Measurements from ENCODE around the gene FAM47E.

The FAM47E gene

DNA sequence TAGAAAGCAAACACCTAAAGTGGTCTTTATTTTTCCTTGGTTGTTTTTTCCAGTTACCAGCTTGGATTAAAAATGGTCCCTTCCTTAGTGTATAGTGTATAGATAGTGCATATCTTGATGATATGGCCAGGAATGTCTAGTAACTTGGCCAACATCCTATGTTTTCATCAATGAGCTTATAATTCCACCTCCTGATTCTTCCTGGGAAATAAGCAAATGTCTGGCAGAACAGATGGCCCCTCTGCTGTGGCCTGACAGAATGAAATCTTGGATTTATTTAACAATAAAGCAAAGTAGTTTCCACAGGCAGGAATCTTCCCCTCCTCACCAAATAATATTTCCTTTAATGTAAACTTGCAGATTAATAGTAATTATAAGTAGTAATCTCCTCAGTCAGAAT lies 44.0 kb upstream of the FAM47E start:
- ChIA-PET POLR2A (no interaction called here), CTCF (interaction anchor here (0.9 to 9.7 kb wide), 2 partner anchors 9 to 27 kb away, joined by 3 to 82 read pairs; no protein-coding TSS in a partner anchor)
- TF ChIP-seq, protein P1, sequence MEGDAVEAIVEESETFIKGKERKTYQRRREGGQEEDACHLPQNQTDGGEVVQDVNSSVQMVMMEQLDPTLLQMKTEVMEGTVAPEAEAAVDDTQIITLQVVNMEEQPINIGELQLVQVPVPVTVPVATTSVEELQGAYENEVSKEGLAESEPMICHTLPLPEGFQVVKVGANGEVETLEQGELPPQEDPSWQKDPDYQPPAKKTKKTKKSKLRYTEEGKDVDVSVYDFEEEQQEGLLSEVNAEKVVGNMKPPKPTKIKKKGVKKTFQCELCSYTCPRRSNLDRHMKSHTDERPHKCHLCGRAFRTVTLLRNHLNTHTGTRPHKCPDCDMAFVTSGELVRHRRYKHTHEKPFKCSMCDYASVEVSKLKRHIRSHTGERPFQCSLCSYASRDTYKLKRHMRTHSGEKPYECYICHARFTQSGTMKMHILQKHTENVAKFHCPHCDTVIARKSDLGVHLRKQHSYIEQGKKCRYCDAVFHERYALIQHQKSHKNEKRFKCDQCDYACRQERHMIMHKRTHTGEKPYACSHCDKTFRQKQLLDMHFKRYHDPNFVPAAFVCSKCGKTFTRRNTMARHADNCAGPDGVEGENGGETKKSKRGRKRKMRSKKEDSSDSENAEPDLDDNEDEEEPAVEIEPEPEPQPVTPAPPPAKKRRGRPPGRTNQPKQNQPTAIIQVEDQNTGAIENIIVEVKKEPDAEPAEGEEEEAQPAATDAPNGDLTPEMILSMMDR (IDR thresholded peaks at IDR 0.05; ENCODE audit: insufficient read depth, low read length, missing control alignments): no peak
- no peak for DNase-seq (ENCODE audit: low read depth, low spot score)
- no peak overlapping the region for H3K4me3 ChIP-seq (ENCODE audit: low read depth, low read length)

DNA sequence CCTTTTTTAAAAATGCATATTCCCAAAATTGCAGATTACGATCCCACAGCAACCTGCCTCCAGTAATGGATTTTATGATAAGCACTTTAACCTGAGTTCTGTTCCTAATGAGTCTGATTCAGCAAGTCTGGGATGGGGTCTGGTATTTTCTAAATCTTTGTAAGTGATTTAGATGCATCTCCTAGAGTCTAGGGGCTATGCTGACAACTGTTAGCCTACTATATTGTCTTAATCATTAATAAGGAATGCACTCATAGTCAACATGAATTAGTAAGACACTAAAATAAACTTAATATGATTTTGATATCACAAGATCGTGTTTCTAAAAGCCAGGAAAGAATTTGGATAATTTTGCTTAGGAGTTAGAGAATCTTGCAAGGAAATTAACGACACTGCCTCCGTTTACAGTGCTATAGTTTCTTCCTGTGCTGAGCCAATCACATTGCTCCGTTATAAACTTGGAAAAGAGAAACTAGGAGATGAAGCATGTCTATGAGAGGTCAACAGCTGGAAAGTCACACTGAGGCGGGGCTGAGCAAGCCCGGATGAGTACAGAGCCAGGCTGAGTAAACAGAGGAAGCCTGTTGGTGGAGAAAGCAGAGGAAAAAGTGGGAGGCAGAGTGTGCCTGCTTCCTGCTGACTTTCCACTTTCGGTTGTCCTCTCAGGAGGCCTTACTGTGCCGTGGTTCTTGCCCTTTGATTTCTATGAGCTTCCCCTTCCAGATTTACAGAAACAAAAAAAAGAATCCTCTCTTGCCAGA lies 43.3 kb upstream of the FAM47E start:
- H3K4me3 ChIP-seq (ENCODE audit: low read depth, low read length): peak overlapping the region; percentile 28
- TF ChIP-seq, protein P1 (IDR thresholded peaks at IDR 0.05; ENCODE audit: insufficient read depth, low read length, missing control alignments): no peak
- ChIA-PET POLR2A (no interaction called here), CTCF (interaction anchor here (0.9 to 9.7 kb wide), 3 partner anchors 9 to 99 kb away, joined by 3 to 82 read pairs (median 3); partner anchors contain the start of gene STBD1)
- no peak for DNase-seq (ENCODE audit: low read depth, low spot score)

DNA sequence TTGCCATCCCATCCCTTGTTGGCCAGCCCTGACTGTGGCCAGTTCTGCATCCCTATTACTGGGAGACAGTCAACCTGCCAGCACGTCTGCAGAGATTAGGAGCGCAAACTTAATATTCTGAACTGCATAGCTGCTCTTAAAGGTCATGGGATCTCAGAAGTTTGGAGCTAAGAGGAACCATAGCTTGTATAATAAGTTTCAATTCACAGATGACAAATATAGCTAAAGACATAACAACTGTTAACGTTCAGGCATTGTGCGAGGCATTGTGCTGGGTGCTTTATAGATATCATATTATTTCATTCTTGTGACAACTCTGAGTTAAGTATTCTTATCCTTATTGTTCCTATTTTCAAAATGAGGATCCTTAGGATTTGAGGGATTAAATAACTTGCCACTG lies 41.6 kb upstream of the FAM47E start:
- DNase-seq (ENCODE audit: low read depth, low spot score): no peak
- H3K4me3 ChIP-seq (ENCODE audit: low read depth, low read length): no peak overlapping the region
- ChIA-PET CTCF (interaction anchor here (1.4 to 9.7 kb wide), 2 partner anchors 30 to 168 kb away, joined by 7 to 82 read pairs; no protein-coding TSS in a partner anchor), POLR2A (no interaction called here)
- TF ChIP-seq, protein P1 (IDR thresholded peaks at IDR 0.05; ENCODE audit: insufficient read depth, low read length, missing control alignments): no peak

DNA sequence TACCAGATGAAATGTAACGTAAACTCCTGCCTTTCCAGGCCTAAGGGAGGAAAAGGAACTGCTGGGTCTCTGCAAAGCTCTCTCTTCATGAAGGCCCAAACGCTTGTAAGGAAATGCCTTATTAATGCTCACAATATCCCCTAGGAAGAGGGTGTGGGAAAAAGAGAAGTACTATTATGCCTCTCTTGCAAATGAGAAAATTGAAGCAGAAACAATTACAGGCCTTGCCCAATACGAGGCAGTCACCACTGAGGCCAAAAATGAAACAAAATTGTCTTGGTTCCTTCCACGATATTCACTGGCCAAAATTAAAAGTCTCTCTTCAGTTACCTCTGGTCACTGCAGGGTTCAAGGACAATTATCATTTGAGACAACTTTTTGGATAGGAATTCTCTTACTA lies 41.1 kb upstream of the FAM47E start:
- no peak overlapping the region for H3K4me3 ChIP-seq (ENCODE audit: low read depth, low read length)
- POLR2A ChIA-PET: no interaction called here
- DNase-seq (ENCODE audit: low read depth, low spot score): no peak
- CTCF ChIA-PET: interaction anchor here (1.4 to 9.7 kb wide), 2 partner anchors 30 to 167 kb away, joined by 7 to 82 read pairs; no protein-coding TSS in a partner anchor
- TF ChIP-seq, protein P1 (IDR thresholded peaks at IDR 0.05; ENCODE audit: insufficient read depth, low read length, missing control alignments): no peak

DNA sequence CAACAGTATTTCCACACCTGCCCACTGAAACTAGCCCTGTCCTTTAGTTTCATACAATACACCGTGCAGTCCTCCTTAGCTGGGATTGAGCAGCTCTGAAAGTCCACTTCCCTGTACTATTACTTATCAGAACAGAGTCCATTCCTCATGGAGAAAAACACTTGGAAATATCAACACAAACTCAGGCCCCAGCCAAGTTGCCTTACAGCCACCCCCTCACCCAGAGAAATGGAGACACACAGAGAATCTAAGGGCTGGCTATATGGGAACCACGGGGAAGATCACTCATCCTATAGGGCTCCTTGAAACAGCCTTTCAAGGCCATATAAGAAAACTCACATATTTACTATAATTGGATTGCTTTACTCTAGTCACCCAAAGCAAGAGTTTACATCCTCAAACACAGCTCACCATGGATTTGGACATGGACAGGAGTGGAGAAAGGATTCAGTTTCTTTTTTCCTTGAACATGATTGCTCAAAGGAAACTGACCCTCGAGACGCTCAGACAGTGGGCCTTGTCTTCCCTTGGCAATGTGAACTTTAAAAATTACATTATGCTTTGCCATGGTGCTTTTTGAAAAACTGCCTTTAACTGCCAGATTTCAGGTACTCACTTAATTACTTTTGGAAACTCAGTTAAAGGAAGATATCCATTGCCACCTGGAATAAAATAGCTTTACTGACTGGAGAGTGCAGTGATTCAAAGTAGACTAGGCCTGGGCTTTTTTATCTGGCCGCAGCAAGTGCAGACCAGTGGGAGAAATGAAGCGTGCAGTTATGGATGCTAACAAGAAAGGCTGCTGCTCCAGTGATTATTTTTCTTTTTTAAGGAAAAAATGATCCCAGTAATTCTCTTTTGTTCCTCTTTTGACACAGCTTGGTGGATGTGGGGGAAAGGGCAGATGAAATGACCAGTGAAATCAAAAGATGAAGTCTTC lies 39.5 kb upstream of the FAM47E start:
- peak overlapping the region; percentile 82 for H3K4me3 ChIP-seq (ENCODE audit: low read depth, low read length)
- TF ChIP-seq, protein P1 (IDR thresholded peaks at IDR 0.05; ENCODE audit: insufficient read depth, low read length, missing control alignments): no peak
- ChIA-PET POLR2A (interaction anchor here (2.0 kb wide), 1 partner anchor 13 kb away, joined by 10 read pairs; no protein-coding TSS in a partner anchor), CTCF (interaction anchor here (1.0 to 9.7 kb wide), 3 partner anchors 11 to 166 kb away, joined by 3 to 82 read pairs (median 3); no protein-coding TSS in a partner anchor)
- no peak for DNase-seq (ENCODE audit: low read depth, low spot score)

Data from AG04449 (cell line).